Activated effector memory CD4-positive, alpha-beta T cell treated with anti-CD3 and anti-CD28 coated beads, Interleukin-2, amount 50 U/mL, for 16 hours (primary cell): Measurements from ENCODE around the gene MAVS.

ENCODE experiments used
- DNase-seq: peaks from one replicate; pipeline ENCODE4 v3.0.0-alpha.2; 2020

The MAVS gene

GRCh38 chr20:3916364-3916763 lies 69.7 kb downstream of the MAVS start:
- no peak for DNase-seq

- DNase-seq = no peak
These were observed 72.7 kb downstream of the MAVS start for GRCh38 chr20:3919352-3919751.

- DNase-seq = no peak
These were observed 75.8 kb downstream of the MAVS start for GRCh38 chr20:3922223-3922982.

DNA sequence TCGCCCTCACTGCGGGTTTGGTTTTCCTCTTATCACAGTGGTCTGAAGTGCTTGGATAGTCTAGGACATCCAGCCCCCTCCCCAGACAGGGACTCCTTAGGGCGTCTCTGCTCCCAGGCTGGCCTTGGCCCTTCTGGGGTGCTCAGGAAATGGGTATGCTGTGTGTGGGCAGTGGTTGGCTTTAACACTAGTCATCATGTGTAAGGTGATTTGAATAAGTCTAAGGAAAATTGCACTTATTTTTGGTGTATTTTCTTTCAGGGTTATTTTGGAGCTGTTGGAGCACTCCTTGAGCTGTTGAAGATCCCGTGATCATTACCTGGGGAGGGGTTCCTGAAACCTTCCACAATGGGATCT lies 76.3 kb downstream of the MAVS start:
- DNase-seq = no peak

DNA sequence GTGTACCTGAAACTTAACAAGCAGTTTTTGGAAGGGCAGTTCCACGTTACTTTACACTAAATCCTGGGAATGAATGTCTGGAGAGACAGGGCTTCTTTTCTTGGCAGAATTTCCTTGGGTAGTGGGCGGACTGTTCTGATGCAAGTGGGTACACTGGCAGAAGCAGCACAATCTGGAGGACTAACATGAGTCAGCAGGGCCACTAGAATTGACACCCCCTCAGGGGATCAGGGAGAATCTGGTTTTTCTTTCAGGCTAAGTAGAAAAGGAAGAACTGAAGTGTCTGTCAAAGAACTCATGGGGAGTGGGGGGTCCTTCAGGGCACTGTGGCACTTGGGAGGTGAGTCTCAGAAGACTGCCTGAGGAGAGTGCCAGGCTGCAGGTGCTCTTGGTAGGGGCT lies 77.2 kb downstream of the MAVS start:
- no peak for DNase-seq

DNA sequence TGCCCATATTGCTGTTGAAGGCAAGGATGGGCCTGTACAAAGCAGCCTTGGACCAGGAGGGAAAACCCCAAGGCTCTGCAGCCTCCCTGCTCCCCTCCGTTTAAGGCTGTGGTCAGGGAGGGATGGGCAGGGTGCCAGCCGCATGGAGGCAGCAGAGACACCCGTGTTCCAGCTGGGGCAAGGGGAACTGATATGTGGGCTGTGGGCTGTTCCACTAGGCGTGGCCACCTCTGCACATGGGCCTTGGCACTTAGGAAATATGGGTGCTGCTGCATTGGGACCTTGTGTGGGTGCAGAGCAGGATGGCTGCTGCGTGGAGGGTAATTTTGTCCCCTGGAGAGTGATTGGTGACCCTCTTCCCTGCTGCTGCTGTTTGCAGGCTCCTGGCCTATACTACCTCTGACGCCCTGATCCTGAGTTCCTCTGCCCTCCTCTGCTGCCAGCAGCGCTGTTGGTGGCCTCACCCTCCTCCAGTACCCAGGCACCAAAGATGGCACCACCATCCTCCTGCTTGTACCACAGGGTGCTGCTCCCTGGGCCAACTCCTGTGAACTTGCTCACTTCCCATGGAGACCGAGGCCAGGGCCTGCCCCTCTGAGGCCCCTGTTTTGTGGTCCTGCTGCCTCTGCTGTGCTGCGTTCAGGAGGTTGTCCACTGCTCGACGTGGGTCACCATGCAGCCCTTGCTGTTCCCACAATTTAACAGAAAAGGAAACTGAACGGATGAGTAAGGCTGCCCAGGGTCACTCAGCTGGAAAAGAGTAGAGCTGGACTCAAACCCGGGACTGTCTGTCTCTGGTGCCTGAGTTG lies 77.9 kb downstream of the MAVS start:
- DNase-seq = no peak

- DNase-seq = no peak
These were observed 78.6 kb downstream of the MAVS start for GRCh38 chr20:3925113-3925695.
